Measurements from ENCODE around the gene MEOX1.

Gene MEOX1

DNA sequence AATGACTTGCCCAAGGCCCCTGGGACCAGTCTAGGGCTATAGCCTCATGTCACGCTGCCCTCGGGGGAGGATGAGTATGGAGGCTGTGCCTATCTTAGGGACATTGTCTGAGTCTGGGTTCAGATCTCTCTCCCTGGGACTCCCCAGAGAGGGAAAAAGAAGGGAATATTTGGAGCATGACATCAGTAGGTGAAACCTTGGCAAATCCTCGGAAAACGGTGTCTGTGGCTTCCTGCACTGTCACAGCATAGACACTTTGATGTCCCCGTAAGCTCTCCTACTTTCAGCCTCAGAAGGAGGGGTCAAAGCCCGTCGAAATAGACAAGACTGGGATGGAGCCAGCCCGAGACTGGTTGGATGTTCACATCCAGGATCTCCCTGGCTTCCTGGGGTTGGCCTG lies 11.3 kb downstream of the MEOX1 start:
- no peak for DNase-seq

DNA sequence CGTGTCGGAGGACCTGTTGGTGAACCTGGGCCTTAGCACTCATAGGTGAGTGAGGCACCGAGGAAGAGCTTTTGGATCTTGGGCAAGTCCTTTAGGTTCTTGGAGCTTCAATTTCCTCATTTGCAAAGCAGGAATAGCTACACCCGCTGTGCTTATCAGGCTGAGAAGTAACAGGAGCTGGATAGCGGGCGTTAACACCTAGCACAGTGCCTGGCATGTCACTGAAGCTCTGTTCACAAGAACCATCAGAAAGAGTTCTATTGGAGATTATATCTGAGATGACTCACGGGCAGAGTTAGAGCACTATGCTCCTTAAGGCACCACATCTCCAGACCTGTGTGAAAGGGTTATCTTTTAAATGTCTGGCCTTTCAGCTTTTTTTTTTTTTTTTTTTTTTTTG lies 12.8 kb downstream of the MEOX1 start:
- no peak for DNase-seq

DNA sequence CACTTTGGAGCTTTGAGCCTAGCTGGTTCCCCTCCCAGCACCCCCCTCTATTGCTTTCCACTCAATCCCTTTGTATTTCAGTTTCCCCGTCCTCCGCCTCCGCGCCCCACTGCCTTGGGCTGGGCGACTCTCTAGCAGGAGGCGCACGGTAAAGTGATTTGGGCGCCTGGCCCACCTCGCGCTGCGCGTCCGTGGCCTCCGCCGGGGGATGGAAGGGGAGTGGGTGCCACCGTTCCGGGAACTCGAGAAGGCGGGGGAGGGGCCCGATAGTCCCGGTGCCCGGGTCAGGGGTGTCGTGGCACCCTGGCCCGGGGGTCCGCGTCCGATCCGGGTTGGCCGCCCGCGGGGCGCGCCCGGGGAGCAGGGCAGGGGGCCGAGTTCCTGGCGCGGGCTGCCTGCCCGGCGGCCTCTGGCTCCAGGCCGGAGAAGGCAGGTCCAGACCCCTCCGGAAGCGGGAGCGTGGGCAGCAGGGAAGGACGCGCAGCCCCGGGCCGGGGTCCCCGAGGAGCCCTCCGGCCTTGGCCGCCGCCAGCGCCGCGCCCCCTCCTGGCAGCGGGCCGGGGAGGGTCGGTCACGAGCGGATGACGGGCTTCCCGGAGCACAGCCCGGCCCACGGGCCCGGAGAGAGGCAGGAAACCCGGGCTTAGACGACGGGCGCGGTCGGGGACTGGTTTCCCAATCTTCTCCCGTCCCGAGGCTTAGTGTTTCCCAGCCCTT lies 15.8 kb downstream of the MEOX1 start:
- no peak for DNase-seq

DNA sequence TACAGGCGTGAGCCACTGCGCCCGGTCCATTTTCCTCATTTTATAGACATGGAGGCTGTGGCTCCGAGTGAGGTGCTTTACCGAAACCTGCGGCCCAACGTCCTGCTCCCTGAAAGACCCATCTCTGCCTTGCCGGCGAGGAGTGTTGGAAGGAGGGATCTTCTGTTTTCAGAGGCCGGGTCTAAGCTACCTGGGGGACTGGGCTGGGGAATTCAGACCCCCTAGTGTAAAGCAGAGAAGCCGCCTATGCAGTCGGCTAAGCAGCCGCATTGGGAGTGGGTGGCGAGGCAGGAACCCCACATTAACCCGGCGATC lies 16.3 kb downstream of the MEOX1 start:
- DNase-seq = no peak

DNA sequence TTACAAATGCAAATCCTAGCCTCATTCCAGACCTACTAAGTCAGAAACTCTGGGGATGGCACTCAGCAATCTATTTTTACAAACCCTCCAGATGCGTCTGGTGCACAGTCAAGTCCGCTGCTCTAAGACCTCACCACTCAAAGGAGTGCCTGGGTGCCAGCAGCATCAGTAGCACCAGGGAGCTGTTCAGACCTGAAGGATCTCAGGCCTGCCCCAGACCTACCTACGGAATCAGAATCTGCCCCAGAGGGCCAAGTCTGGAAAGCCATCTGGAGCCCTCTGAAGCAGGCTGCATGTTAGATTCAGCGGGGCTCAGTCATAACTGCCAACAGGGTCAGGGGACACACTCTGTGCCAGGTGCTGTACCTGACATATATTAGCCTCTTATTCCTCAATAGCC lies 17.6 kb downstream of the MEOX1 start:
- DNase-seq = no peak

DNA sequence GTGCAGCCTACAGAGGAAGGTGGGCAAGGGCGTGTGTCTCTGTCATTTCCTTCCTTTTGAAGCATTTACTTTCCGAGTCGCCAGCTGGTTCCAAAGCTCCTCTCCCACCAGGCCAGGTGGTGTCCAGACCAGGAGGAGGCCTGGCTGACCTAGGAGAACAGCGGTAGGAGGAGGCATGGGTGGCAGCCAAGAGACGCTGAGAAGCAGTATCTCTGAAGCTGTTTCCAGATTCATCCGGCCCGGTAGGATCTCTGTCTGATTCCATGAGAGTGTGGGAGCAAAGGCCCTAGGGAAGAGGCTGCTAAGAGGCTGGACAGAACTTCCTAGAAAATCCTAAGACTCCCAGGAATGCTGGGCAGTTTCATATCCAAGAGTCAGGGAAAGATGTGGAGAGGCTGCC lies 20.3 kb downstream of the MEOX1 start:
- no peak for DNase-seq

DNA sequence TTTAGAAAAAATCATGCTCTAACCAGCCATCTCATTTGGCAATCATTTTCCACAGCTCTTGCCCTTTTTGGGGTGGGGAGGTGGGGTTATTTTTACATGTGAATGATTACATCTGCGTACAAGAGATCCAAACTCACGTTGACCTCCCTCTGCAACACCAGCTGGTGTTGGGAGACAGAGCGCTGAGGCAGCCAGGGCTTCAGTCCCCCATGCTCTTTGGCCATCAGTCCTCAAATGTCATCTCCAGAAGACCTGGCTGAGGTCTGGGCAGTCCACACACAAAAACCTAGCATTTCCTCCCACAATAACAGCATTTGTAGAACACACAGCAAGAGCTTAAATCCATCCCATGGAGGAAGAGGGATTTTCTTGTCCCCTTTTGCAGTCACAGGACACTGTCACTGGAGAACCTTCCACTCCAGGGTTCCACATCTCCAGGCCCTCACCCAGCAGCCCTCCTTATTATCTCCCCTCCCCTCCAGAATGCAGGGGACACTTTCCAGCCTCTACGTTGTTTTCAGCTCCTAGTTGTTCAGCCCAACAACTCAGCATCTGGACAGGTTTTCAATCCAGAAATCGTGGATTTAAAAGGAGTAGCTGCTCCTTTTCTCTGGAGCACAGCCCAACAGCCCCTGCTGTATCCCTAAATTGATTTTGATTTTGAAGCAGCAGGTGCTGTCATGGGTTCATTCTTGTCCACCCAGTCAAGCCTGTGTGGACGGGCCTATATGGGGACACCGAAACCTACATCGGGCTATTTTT lies 21.1 kb downstream of the MEOX1 start:
- no peak for DNase-seq

DNA sequence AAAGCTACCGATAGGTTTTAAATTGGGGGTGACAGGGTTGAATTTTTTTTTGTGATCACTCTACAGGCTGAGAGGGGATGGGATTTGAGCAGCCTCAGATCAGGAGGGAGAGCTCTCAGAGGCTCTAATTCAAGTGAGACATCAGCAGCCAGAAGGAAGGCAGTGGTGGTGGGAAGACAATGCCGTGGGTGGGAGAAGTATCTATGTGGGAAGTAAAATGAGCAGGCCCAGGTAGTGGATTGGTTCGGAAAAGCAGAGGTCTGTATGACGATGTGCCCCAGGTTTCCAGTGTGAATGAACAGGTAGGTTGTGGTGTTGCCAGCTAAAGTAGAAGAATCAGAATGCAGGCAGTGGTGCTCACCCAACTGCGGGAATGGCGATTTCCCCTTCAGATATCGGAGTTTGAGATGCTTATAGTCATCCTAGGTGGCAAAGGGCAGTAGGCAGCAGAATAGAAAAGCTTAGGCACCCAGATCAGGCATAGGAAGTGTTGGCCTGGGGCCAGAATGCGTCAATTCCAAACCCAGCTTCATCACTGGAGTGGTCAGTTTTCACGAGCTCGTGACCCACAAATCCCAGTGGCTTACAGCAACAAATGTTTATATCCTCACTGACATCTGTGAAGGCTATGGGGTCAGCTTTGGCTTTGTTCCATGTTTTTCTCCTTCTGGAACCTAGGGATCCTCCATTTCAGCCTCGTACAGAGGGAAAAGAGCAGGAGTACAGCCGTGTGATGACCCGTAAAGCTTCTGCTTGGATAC lies 24.0 kb downstream of the MEOX1 start:
- no peak for DNase-seq

DNA sequence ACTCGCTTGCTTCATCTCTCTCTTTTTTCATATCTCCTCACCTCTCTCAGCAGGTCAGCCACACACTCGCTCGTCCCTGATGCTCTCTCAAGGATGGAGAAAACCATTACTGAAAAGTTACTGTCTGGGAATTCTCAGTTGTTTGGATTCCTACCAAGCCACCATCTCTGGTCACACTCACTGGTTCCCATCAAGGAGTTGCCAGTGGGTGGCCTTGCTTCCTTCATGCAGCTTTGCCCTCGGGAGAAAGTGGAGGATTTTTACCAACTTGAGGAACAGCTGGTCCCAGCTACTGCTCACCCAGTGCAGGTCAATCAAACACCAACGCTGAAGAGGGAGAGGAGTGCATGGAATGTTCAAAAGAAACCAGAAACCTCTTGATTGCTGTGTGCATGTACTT lies 25.3 kb downstream of the MEOX1 start:
- DNase-seq = no peak

DNA sequence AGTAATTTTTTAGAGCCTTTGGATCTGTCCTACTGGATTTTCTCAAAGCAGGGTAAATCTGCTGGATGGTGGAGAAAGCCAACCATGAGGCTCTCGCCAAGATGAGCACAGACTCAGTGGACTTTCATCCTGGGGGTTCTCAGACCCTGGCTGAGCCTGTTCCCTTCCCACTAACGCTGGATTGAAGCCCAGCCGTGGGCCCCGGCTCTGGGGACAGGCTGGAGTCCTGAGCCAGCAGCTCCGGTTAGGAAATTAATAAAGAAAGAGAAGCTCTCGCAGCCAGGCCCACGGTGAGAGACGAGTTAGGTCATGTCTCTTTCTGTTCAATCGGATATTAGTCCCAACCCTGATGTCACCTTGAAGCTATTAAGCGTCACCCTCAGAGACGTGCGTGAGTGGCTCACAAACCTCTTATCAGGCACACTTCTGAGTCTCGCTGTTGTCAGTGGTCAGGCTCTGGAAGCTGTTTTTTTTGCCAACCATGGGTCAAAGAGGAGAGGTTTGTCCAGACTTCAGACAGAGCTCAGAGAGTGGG lies 27.1 kb downstream of the MEOX1 start:
- DNase-seq = no peak

DNA sequence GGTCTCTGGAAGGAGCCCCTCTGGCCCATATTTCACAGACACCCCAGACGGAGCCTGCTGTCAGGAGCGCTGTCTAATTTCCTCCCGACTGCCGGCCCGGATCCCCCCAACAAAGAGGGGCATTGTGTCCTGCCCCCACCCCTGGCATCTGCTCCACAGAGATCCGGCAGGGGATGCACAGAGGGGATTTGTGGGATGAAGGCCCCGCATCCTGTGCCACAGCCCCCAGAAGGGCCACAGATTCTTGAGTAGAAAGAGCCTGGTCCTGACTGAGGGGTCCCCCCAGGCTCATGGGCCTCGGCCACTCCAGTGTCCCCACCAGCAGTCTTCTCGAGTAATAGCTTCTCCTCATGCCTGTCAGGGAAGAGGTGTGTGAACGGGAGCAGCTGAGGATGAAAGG lies 29.5 kb downstream of the MEOX1 start:
- no peak for DNase-seq

DNA sequence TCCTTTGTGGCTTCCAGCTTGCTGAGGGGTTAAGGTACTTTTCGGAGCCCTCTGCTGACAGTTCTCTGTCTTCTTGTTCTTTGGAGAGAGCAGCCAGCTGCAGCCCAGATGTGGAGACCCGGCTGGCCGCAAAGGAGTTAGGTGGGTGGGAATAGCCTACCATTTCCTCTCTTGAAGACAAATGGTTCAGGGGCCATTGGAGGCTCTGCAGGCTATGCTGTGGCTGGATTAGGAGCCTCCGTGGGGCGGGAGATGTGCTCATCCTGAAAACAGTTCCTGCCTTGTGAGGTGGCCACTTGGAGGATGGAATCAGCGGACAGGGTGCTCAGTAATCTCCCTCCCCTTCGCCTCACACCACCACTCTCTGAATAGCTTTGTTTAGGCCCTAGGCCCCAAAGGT lies 30.3 kb downstream of the MEOX1 start:
- DNase-seq = no peak

DNA sequence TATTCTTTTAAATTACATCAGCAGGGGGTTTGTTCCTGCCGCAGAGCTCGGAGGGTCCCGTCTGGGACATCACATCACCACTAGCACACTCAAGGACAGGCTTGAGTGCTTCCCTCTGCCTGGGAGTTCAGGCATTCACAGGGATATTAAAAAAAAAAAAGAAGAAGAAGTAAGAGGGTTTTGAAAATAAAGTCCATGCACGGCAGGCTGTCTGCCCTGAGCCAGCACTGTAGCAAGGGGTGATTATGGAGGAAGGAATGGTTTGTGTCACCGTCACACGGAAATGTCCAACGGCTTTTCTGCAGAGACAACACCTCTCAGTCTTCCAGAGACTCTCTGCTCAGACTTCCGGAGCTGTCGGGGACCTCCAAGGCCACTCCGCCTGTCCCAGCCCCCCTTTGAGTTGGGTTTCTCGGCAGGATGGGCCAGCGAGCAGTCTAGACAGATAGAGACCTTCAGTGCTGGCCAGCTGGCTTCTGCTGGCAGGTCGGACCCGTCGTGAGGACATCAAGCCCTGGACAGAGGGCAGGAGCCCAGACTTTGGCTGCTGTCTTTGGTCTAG lies 33.6 kb downstream of the MEOX1 start:
- DNase-seq = no peak

DNA sequence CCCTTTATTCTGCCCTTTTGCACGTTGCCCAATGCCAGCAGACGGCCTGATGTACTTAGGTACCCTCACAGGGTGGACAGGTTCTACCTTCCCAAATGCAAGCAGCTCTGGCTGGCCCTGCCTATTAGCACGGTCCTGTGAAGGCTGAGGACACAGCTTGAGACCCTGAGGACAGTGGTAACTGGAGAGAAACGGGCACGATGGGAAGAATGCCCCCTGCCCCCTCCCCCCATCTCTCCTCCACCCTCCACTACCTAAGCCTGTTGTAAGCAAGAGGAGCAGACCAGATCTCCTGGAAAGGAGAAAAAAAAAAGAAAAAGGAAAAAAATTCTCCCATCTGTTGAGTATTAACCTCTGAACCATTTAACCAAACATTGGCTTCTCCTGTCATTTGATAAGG lies 34.1 kb downstream of the MEOX1 start:
- no peak for DNase-seq

DNA sequence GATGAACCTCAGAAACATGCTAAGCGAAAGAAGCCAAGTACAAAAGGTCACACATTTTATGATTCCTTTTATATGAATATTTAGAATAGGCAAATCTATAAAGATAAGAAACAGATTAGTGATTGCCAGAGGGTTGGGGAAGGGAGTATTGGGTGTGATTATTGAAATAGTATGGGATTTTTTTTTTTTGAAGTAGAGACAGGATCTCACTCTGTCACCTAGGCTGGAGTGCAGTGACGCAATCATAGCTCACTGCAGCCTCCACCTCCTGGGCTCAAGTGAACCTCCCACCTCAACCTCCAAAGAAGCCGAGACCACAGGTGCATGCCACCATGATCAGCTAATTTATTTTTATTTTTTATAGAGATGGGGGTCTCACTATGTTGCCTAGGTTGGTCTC lies 35.7 kb downstream of the MEOX1 start:
- no peak for DNase-seq

DNA sequence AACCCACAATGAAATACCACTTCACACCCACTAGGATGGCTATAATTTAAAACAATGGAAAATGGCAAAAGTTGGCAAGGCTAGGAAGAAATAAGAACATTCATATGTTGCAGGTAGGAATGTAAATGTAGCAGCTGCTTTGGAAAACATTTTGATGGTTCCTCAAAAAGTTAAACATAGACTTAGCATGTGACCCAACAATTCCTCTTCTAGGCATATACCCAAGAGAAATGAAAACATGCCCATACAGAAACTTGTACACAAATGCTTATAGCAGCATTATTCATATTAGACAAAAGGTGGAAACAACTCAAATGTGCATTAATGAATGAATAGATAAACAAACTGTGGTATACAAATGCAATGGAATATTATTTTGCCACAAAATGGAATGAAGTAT lies 36.1 kb downstream of the MEOX1 start:
- no peak for DNase-seq

DNA sequence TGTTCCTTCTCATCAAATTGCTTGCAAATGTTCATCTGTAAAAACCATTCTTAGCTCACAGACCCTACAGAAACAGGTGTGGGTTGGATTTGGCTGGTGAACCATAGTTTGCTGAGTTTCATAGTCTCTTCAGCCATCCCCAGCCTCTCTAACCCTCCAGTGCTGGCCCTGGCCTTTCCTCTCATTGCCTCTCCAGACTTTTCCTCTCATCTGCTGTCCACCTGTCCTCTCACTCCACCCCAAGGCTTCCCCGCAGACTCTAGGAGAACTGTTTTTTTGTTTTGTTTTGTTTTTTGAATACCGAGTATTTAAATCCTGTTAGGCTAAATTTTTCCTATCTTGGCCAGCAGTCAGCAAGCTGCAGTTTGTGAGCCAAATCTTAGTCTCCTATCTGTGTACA lies 41.1 kb downstream of the MEOX1 start:
- DNase-seq = no peak

DNA sequence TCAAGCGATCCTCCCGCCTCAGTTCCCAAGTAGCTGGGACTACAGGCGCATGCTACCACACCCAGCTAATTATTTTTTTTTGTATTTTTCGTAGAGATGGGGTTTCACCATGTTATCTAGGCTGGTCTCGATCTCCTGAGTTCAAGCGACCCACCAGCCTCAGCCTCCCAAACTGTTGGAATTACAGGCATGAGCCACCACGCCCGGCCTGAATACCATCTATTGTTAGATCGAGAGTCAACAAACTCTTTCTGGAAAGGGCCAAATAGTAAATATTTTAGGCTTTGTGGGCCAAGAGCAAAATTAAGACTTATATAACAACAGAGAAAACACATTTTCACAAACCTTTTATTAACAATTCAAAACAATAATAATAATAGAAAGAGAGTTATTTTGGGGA lies 41.6 kb downstream of the MEOX1 start:
- no peak for DNase-seq

DNA sequence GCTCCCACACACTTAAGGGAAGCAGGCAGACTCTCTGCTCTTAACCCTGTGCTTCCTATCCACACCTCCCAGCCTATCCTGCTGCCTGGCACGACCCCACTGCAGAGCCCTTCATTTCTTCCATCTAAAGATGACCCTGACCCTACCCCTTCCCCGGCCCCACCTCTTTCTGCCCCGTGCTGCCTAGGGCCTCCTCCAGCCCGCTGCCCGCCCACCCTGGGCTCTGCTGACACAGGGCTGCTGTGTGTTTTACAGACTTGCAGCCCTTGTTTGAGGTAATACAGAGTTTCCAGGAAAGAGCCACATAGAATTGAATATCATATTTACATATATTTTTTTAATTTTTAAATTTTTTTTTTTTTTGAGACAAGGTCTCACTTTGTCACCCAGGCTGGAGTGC lies 42.0 kb downstream of the MEOX1 start:
- no peak for DNase-seq

DNA sequence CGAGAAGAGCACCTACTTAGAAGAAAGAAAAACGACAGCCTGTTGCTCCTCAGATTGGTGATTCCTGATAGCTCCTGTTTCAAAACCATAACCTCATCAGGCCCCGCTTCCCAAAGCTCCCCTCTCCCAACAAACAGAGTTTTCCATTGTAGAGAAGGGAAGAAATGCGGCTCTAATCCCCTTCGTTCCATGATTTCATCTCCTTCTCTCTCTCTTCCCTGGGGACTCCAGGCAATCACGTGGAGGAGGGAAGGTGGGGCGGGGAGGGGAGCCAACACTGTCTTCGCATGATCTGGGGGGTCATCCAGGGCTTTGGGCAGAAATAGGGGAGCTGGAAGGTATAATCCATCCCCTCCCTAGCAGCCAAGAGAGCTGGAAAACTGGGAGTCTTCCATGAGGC lies 43.4 kb downstream of the MEOX1 start:
- no peak for DNase-seq

DNA sequence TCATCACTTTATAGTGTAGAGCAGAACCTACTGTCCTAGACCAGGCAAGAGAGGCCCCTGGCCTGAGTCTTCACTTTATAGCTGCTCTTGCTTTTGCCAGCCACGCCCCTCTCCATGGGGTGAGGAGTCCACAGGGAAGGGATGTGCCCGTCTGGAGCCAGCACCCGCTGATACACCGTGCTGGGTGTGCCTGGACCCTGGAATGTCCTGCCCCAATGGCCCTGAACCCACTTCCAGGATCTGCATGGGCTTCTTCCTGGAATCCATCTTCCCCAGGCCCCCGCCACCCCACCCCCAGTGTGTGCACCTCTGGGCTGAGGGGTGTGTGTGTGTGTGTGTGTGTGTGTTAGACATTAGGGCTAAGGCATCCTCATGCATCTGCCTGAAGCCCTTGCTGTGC lies 44.9 kb downstream of the MEOX1 start:
- no peak for DNase-seq

DNA sequence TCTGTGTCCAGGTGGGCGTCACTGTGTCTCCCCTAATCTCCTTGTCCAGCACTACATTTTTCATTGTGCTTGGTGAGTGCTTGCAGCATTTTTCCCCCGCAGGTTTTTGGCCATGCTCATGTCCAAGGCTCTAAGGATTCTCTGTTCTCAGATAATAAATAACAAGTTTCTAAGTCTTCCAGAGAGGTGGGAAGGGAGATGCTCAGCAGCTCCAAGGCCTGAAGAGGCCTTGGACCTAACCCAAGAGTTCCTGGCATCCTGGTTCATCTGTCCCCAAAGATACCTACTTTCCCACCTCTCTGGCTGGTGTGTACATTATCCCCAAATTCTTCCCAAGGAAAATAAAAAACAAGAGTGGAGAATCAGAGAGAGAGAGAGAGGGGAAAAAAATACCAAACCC lies 45.3 kb downstream of the MEOX1 start:
- DNase-seq = no peak

DNA sequence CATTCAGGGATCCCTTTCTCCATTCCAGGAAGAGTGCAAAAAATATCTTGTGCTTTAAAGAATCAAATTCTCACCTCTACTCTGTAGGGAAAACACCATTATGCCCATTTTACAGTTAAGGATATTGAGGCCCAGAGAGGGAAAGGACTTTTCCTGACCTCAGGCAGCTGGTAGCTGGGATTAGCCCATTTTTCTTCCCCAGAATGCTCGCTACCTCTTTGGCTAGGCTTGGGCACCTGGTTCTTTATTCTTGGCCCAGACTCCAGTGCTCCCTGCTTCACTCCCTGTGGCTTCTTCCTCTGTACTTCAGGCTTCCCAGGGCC lies 45.7 kb downstream of the MEOX1 start:
- DNase-seq = no peak
